T-cell (primary cell): ENCODE measurements around the gene DOHH. TPM values are rescaled to one million over a fixed set of nuclear protein-coding genes. Genes with fewer than 3 reads are reported as not detected.

Source experiments
- ATAC-seq, 4 experiments: fragments of 200-7000 bp in 3 of 4; fragments of 150-1000 bp in 1 of 4; cut with Tn5 transposase; replicated peaks in 1 of 4; 1 replicate in 3 of 4; 2 replicates in 1 of 4; pipeline ENCODE4 v1.10.0; 2021; ENCODE audit warnings: moderate library complexity in 3 of 4, mild to moderate bottlenecking in 2 of 4, moderate number of reproducible peaks in 1 of 4
- CTCF ChIA-PET, 2 donors: fragments of 300-600 bp; sonication (Branson Sonifier 250); formaldehyde crosslinking; loops; one replicate each; lab custom pipeline; 2022; ENCODE audit warnings: antibody characterized with exemption in 2 of 2; lab: Charles Lee
- POLR2A ChIA-PET, 2 donors: fragments of 300-600 bp; sonication (Branson Sonifier 250); formaldehyde crosslinking; loops; one replicate each; lab custom pipeline; 2022; ENCODE audit warnings: antibody characterized with exemption in 2 of 2; lab: Charles Lee
- DNase-seq, 35 experiments: peaks; one replicate each; pipeline versions ENCODE4 v3.0.0 to v3.0.0-alpha.2; 2013 to 2023
- H3K27ac ChIP-seq: one replicate; pipeline ENCODE4 v1.5.1; 2013; ENCODE audit warnings: low read length
- H3K27me3 ChIP-seq, 2 experiments: replicated peaks in 1 of 2; 1 replicate in 1 of 2; 2 replicates in 1 of 2; pipeline versions ENCODE4 v1.6.1 to v1.7.0; 2013; ENCODE audit warnings: low read length in 1 of 2, mixed read lengths in 1 of 2; ENCODE audit not compliant: control insufficient read depth in 2 of 2, insufficient read depth in 2 of 2; ENCODE audit errors: extremely low read depth in 1 of 2
- H3K36me3 ChIP-seq, 2 donors: 1 replicate in 1 of 2; 2 replicates in 1 of 2; pipeline versions ENCODE4 v1.6.1 to v1.7.0; 2013; ENCODE audit warnings: low read length in 1 of 2; ENCODE audit not compliant: control insufficient read depth in 2 of 2, insufficient read depth in 1 of 2; ENCODE audit errors: extremely low read depth in 1 of 2
- H3K4me1 ChIP-seq, 2 experiments: 1 replicate in 1 of 2; 2 replicates in 1 of 2; pipeline versions ENCODE4 v1.6.1 to v1.7.0; 2013; ENCODE audit warnings: low read length in 2 of 2, mixed read lengths in 1 of 2; ENCODE audit not compliant: insufficient read depth in 2 of 2, control insufficient read depth in 1 of 2; ENCODE audit errors: extremely low read depth in 1 of 2
- H3K4me3 ChIP-seq, 2 donors: 1 replicate in 1 of 2; 2 replicates in 1 of 2; pipeline versions ENCODE4 v1.5.1 to v1.7.0; 2013; ENCODE audit warnings: mild to moderate bottlenecking in 2 of 2, low read length in 1 of 2, moderate library complexity in 1 of 2; ENCODE audit not compliant: control insufficient read depth in 1 of 2; ENCODE audit errors: extremely low read depth in 1 of 2
- H3K9me3 ChIP-seq: 2 replicates; pipeline ENCODE4 v1.7.0; 2013
- H3K27ac Mint-ChIP-seq, 2 donors: one replicate each; pipeline ENCODE4 v1.8.0; 2020 to 2021; ENCODE audit warnings: mild to moderate bottlenecking in 2 of 2, mixed read lengths in 2 of 2
- H3K27me3 Mint-ChIP-seq, 2 donors: one replicate each; pipeline ENCODE4 v1.8.0; 2021 to 2022; ENCODE audit warnings: mixed read lengths in 2 of 2
- H3K36me3 Mint-ChIP-seq: one replicate; pipeline ENCODE4 v1.8.0; 2021; ENCODE audit warnings: mixed read lengths
- H3K4me1 Mint-ChIP-seq, 3 donors: one replicate each; pipeline ENCODE4 v1.8.0; 2020 to 2022; ENCODE audit warnings: mixed read lengths in 3 of 3, mild to moderate bottlenecking in 1 of 3
- H3K4me3 Mint-ChIP-seq, 3 donors: one replicate each; pipeline ENCODE4 v1.8.0; 2020 to 2022; ENCODE audit warnings: mild to moderate bottlenecking in 3 of 3, mixed read lengths in 3 of 3, moderate library complexity in 3 of 3
- H3K9me3 Mint-ChIP-seq, 3 donors: one replicate each; pipeline ENCODE4 v1.8.0; 2020 to 2022; ENCODE audit warnings: mixed read lengths in 3 of 3
- WGBS: methylation state at CpG from one replicate; pipeline ENCODE4 v1.1.5; 2013; ENCODE audit warnings: missing lambda C conversion rate; ENCODE audit not compliant: insufficient coverage; 5-methylcytosine and 5-hydroxymethylcytosine counted together
- total RNA-seq, 35 experiments: library from RNA in 6 of 35; stranded (reverse) in 6 of 35; fragments of 120-200 nt in 1 of 35; gene quantifications; one replicate each; pipeline versions ENCODE4 v1.2.1 to v1.2.4 and lab custom pipeline; 2013 to 2026

The DOHH gene
- total RNA-seq, 5 donors from 2014 or later (not counting 1 experiment from before 2014, with no cell fraction given): 5.0 to 12.3 (median 11.1) TPM

- peaks cover 8% of the 10 kb centered on the region for H3K36me3 Mint-ChIP-seq
- POLR2A ChIA-PET: interaction anchor here in 1 of 2 donors (0.7 kb wide), 1 partner anchor 895 kb away, joined by 7 read pairs; the partner anchor contains the start of gene CHAF1A
- no peaks in the 10 kb centered on the region for H3K27me3 ChIP-seq
- H3K27ac ChIP-seq: no peak overlapping the region
- H3K9me3 ChIP-seq: no peaks in the 10 kb centered on the region
- H3K4me3 Mint-ChIP-seq: peak overlapping the region; percentile 85 to 90 (median 88)
- ATAC-seq (no peak), DNase-seq (peak in 16 of 35 experiments; percentile 17 to 62 (median 30))
- peaks cover 9 to 67% of the 10 kb centered on the region in 2 experiments for H3K4me1 ChIP-seq
- H3K4me3 ChIP-seq: peak overlapping the region; percentile 70 to 78
- CTCF ChIA-PET: interaction anchor here in 1 of 2 donors (0.7 kb wide), 1 partner anchor 632 kb away, joined by 4 read pairs; no protein-coding TSS in a partner anchor
- 75% methylated on average over 18 of the region's 31 CpGs for WGBS
- no peaks in the 10 kb centered on the region for H3K9me3 Mint-ChIP-seq
- peaks cover 12 to 28% of the 10 kb centered on the region in 2 donors for H3K36me3 ChIP-seq
- no peaks in the 10 kb centered on the region for H3K27me3 Mint-ChIP-seq
- peak overlapping the region; percentile 76 to 77 for H3K27ac Mint-ChIP-seq
- H3K4me1 Mint-ChIP-seq: peaks cover 49 to 63% (median 56%) of the 10 kb centered on the region in 3 donors
These were observed 7.1 kb upstream of the DOHH start for GRCh38 chr19:3507371-3508120.

DNA sequence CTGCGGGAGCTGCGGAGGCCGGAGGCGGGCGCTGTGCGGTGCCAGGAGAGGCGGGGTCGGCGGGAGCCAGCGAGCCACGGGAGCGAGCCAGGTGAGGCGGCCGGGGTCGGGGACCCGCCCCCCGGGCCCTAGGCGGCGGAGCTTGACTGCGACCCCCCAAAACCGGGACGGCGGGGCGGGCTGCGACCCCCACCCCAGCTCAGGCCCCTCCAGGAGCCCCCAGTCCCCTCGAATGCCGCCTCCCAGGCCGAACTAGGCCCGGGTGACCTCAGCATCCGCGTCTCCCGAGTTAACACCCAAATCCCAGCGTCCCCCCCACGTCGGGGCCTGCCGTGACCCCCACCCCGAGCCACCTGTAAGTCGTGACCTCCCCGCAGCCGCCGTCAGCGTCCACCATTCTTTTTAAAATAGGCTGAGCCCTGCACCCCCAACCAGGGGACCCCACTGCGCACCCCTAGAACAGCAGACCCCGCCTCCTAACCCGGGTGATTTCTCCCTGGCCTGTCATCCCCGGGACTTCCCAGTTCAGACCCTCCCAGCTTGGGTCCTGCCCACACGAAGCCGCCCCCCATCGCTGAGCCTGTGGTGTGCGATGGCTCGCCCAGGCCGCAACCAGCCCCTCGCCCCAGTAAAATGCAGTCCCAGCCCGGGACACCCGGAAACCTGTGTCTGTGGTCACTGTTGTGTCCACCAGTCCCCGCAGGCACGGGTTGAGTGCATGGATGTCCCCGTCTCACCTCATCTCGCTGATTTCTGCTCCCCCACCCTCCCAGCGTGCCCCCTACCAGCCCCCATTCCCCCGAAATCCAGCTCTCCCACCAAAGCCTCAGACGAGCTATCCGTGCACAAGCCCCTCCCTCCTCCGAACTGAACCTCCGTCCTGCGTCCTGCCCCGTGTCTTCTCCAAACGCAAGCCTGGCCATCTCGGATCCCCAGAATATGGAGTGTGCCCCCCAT, 6.2 kb upstream of the DOHH start:
- Histone ChIP-seq H3K9me3 (no peaks in the 10 kb centered on the region), H3K27ac (peak overlapping the region; percentile 39), H3K4me3 (peak overlapping the region; percentile 78 to 87), H3K36me3 (peaks cover 12 to 20% of the 10 kb centered on the region in 2 donors), H3K27me3 (no peaks in the 10 kb centered on the region), H3K4me1 (peaks cover 9 to 59% of the 10 kb centered on the region in 2 experiments)
- Mint-ChIP-seq H3K4me3 (peak overlapping the region; percentile 88 to 90 (median 88)), H3K4me1 (peaks cover 43 to 54% (median 50%) of the 10 kb centered on the region in 3 donors), H3K36me3 (peaks cover 8% of the 10 kb centered on the region), H3K9me3 (no peaks in the 10 kb centered on the region), H3K27ac (peak overlapping the region; percentile 76 to 77), H3K27me3 (no peaks in the 10 kb centered on the region)
- ChIA-PET CTCF (interaction anchor here in 1 of 2 donors (0.7 kb wide), 1 partner anchor 633 kb away, joined by 4 read pairs; no protein-coding TSS in a partner anchor), POLR2A (interaction anchor here in 1 of 2 donors (0.7 kb wide), 2 partner anchors 9 to 896 kb away, joined by 6 to 7 read pairs; partner anchors contain the start of gene CHAF1A)
- DNase-seq (peak in 25 of 35 experiments; percentile 10 to 55 (median 22)), ATAC-seq (peak in 2 of 4 experiments; percentile 2 to 4)
- under 1% methylated on average over 63 of the region's 69 CpGs for WGBS

DNA sequence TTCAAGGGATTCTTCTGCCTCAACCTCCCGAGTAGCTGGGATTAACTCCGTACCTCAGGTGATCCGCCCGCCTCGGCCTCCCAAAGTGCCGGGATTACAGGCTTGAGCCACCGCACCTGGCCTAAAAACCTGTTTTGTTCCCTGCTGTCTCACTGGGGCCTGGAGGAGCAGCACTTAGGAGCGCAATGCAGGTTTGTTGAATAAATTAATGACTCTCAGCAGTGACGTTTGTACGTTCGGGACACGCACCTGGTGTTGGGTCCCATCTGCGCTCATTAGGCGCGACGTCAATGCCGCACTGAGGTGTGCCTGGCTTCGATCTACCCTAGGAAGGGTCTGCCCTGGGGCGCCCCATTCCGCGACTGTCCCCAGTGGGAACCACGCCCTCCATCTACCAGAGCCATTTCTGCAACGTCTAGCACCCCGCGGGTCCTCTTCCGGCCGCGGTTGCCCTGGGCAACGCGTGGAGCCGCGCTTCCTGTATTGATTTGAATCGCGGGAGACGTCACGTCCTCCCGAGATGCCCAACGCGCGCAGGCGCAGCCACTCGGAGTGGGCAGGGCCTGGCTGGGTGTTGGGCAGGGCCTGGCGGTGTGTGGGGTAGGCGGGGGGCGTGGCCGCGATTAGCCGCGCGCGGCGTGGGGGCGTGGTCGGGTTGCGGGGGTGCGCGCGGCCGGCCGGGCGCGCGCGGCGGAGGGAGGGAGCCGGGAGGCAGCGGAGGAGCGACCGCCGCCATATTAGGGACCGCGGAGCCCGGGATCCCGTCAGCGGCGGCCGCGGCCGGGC, 5.3 kb upstream of the DOHH start, which contains the start of gene FZR1:
TSS of gene FZR1 (plus strand) at position 714 of the 786 bp plus-strand sequence. CDS start 16,679 bp downstream, outside the sequence.
- peak within 1 kb of the TSS; percentile 95 to 97 for H3K27ac Mint-ChIP-seq
- H3K36me3 Mint-ChIP-seq: peaks cover 8% of the 10 kb centered on the region
- H3K27me3 ChIP-seq: no peaks in the 10 kb centered on the region
- H3K4me3 ChIP-seq: peak within 1 kb of the TSS; percentile 78 to 87
- H3K9me3 Mint-ChIP-seq: no peaks in the 10 kb centered on the region
- H3K27me3 Mint-ChIP-seq: no peaks in the 10 kb centered on the region
- peaks cover 47 to 55% (median 55%) of the 10 kb centered on the region in 3 donors for H3K4me1 Mint-ChIP-seq
- ATAC-seq (peak; percentile 92 to 94 (median 94)), DNase-seq (peak; percentile 98 to 100 (median 99))
- H3K4me3 Mint-ChIP-seq: peak within 1 kb of the TSS; percentile 88 to 94 (median 90)
- ChIA-PET POLR2A (interaction anchor here in 1 of 2 donors (0.7 kb wide), 1 partner anchor 10 kb away, joined by 6 read pairs; no protein-coding TSS in a partner anchor), CTCF (no interaction called here)
- H3K4me1 ChIP-seq: peaks cover 9 to 58% of the 10 kb centered on the region in 2 experiments
- no peaks in the 10 kb centered on the region for H3K9me3 ChIP-seq
- 2% methylated on average over 79 of the region's 79 CpGs for WGBS
- peak within 1 kb of the TSS; percentile 91 for H3K27ac ChIP-seq
- peaks cover 10 to 16% of the 10 kb centered on the region in 2 donors for H3K36me3 ChIP-seq

DNA sequence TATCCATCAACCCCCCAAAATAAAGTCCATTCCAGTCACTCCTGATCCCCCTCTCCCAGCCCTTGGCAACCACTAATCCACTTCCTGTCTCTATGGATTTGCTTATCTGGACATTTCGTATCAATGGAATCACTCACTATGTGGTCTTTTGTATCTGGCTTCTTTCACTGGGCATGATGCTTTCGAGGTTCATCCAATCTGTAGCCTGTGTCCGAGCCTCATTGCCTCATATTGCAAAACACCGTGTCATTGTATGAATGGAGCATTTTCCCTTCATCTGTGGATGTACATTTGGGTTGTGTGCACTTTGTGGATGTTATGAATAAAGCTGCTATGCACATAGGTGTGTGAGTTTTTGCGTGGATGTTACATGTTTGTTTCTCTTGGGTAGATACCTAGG, 4.3 kb upstream of the DOHH start:
- ATAC-seq: no peak

DNA sequence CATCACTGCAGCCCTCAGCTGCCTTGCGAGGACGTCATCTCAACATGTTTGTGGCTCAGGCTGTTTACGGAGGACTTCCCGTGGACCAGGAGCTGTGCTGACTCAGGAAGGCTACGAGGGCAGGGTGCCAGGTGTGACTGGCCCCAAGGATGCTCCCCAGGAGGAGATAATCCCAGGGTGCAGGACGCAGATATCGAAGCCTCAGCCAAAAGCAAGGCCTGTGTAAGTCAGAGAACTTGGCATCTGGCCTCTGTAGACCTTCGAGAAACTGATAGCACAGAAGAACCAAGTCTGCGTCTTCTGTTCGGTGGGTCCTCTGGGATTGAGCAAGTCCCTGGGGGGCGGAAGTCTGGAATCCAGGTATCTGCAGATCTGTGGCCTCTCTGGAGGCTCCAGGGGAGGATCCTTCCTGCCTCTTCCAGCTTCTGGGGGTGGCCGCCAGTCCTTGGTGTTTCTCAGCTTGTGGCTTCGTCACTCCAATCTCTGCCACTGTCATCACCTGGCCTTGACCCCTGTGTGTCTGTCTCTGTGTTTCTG, 2.6 kb upstream of the DOHH start:
- H3K27me3 ChIP-seq: no peaks in the 10 kb centered on the region
- no peak for ATAC-seq
- H3K4me1 ChIP-seq: peaks cover 15 to 45% of the 10 kb centered on the region in 2 experiments
- H3K27ac ChIP-seq: no peak overlapping the region
- ChIA-PET POLR2A (no interaction called here), CTCF (no interaction called here)
- H3K4me3 ChIP-seq: no peak overlapping the region
- Mint-ChIP-seq H3K4me1 (peaks cover 39 to 47% (median 46%) of the 10 kb centered on the region in 3 donors), H3K27me3 (no peaks in the 10 kb centered on the region), H3K9me3 (no peaks in the 10 kb centered on the region), H3K4me3 (no peak overlapping the region), H3K27ac (no peak overlapping the region), H3K36me3 (no peaks in the 10 kb centered on the region)
- H3K36me3 ChIP-seq: no peaks in the 10 kb centered on the region
- no peaks in the 10 kb centered on the region for H3K9me3 ChIP-seq
- WGBS: 89% methylated on average over 11 of the region's 13 CpGs
- no peak for DNase-seq

More for the DNA sequence above, 4.3 kb upstream of the DOHH start:
- 96% methylated on average over 4 of the region's 5 CpGs for WGBS
- ChIA-PET CTCF (no interaction called here), POLR2A (interaction anchor here in 1 of 2 donors (0.7 kb wide), 1 partner anchor 169 kb away, joined by 4 read pairs; no protein-coding TSS in a partner anchor)
- H3K27me3 ChIP-seq: no peaks in the 10 kb centered on the region
- H3K9me3 ChIP-seq: no peaks in the 10 kb centered on the region
- peaks cover 14 to 55% of the 10 kb centered on the region in 2 experiments for H3K4me1 ChIP-seq
- Mint-ChIP-seq H3K27me3 (no peaks in the 10 kb centered on the region), H3K9me3 (no peaks in the 10 kb centered on the region), H3K36me3 (peaks cover 8% of the 10 kb centered on the region), H3K4me3 (peak overlapping the region; percentile 88 to 94 (median 90)), H3K4me1 (peaks cover 44 to 53% (median 52%) of the 10 kb centered on the region in 3 donors), H3K27ac (peak overlapping the region in 1 of 2 donors; percentile 34)
- no peak overlapping the region for H3K27ac ChIP-seq
- peaks cover 7 to 8% of the 10 kb centered on the region in 2 donors for H3K36me3 ChIP-seq
- no peak overlapping the region for H3K4me3 ChIP-seq
- no peak for DNase-seq
